SK-N-SH treated with all-trans-retinoic acid at 6 μM for 48 hours (cell line): Measurements from ENCODE around the gene MED29.

Source experiments
- ATAC-seq: fragments of 200-7000 bp; cut with Tn5 transposase; 3 replicates; pipeline ENCODE4 v1.9.1; 2020; ENCODE audit warnings: mild to moderate bottlenecking, moderate library complexity
- ARNTL ChIP-seq: fragments of 450-650 bp; formaldehyde crosslinking; IDR thresholded peaks from 2 replicates; pipeline ENCODE4 v1.5.0; 2020; ENCODE audit warnings: low read depth, mild to moderate bottlenecking, moderate library complexity, borderline replicate concordance
- BACH2 ChIP-seq: fragments of 250-450 bp; sonication (Bioruptor Pico); IDR thresholded peaks from 2 replicates; pipeline ENCODE4 v1.9.0; 2021; ENCODE audit warnings: mild to moderate bottlenecking, borderline replicate concordance
- CSDC2 ChIP-seq: fragments of 250-450 bp; sonication (Bioruptor Pico); IDR thresholded peaks from 2 replicates; pipeline ENCODE4 v1.5.0; 2020; ENCODE audit warnings: mild to moderate bottlenecking, moderate library complexity
- ESRRG ChIP-seq: fragments of 250-450 bp; sonication (Bioruptor Pico); IDR thresholded peaks from 2 replicates; pipeline ENCODE4 v1.6.1; 2021; ENCODE audit warnings: mild to moderate bottlenecking
- GLIS3 ChIP-seq: fragments of 250-450 bp; sonication (Bioruptor Pico); IDR thresholded peaks from 2 replicates; pipeline ENCODE4 v1.5.0; 2020; ENCODE audit warnings: mild to moderate bottlenecking, moderate library complexity
- ISL1 ChIP-seq: fragments of 250-450 bp; sonication (Bioruptor Pico); IDR thresholded peaks from 2 replicates; pipeline ENCODE4 v2.1.2; 2022; ENCODE audit warnings: mild to moderate bottlenecking, moderate library complexity
- PPARA ChIP-seq: fragments of 250-450 bp; sonication (Bioruptor Pico); IDR thresholded peaks from 2 replicates; pipeline ENCODE4 v1.5.0; 2020; ENCODE audit warnings: mild to moderate bottlenecking, borderline replicate concordance
- RARB ChIP-seq: fragments of 250-450 bp; sonication (Bioruptor Pico); IDR thresholded peaks from 2 replicates; pipeline ENCODE4 v1.8.0; 2021; ENCODE audit warnings: mild to moderate bottlenecking, moderate library complexity
- SNAI2 ChIP-seq: fragments of 250-450 bp; sonication (Bioruptor Pico); IDR thresholded peaks from 2 replicates; pipeline ENCODE4 v1.5.0; 2020; ENCODE audit warnings: mild to moderate bottlenecking, moderate library complexity
- ZC3H10 ChIP-seq: fragments of 250-450 bp; sonication (Bioruptor Pico); IDR thresholded peaks from 2 replicates; pipeline ENCODE4 v1.5.1; 2021; ENCODE audit warnings: mild to moderate bottlenecking, moderate library complexity
- ZFP3 ChIP-seq: fragments of 250-450 bp; sonication (Bioruptor Pico); IDR thresholded peaks from 2 replicates; pipeline ENCODE4 v1.5.0; 2020; ENCODE audit warnings: mild to moderate bottlenecking, moderate library complexity
- ZFP30 ChIP-seq: fragments of 450-650 bp; formaldehyde crosslinking; IDR thresholded peaks from 2 replicates; pipeline ENCODE4 v1.5.0; 2022; ENCODE audit warnings: mild to moderate bottlenecking, moderate library complexity
- ZNF70 ChIP-seq: fragments of 450-650 bp; formaldehyde crosslinking; IDR thresholded peaks from 2 replicates; pipeline ENCODE4 v1.5.0; 2020; ENCODE audit warnings: mild to moderate bottlenecking, moderate library complexity
- TF ChIP-seq, protein P1 (sequence below): fragments of 250-450 bp; sonication (Bioruptor Pico); IDR thresholded peaks from 2 replicates; pipeline ENCODE4 v1.8.0; 2020; ENCODE audit warnings: mild to moderate bottlenecking, moderate library complexity, borderline replicate concordance
- TF ChIP-seq, protein P2 (sequence below): fragments of 250-450 bp; sonication (Bioruptor Pico); IDR thresholded peaks from 2 replicates; pipeline ENCODE4 v1.8.0; 2021; ENCODE audit warnings: low read depth, mild to moderate bottlenecking, moderate library complexity, borderline replicate concordance
- TF ChIP-seq, protein P3 (sequence below): fragments of 250-450 bp; sonication (Bioruptor Pico); IDR thresholded peaks from 2 replicates; pipeline ENCODE4 v1.5.1; 2020; ENCODE audit warnings: low read depth, mild to moderate bottlenecking, moderate library complexity
- TF ChIP-seq, protein P4 (sequence below): fragments of 250-450 bp; sonication (Bioruptor Pico); IDR thresholded peaks from 2 replicates; pipeline ENCODE4 v1.5.0; 2020; ENCODE audit warnings: mild to moderate bottlenecking, moderate library complexity

MED29 gene

DNA sequence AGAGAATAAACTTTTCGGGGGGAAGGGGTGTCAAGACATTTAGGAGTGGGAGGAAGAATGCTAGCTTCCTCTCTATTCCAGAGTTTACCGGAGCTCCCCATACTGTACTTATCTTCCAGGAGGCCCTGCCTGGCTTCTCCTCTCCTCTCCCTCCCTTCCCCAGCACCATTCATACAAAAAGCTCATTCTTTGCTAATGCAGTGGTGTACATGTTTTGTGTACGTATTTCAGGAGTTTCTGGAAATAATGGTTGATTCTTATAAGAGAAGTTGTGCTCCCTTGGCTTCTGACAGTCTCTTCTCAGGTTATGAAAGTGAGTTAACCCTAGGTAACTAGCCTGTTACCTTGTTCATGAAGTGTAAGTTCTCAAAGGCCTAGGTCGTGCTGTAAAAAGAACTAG is 41.9 kb upstream of the MED29 start (continued):
- TF ChIP-seq, protein P1, sequence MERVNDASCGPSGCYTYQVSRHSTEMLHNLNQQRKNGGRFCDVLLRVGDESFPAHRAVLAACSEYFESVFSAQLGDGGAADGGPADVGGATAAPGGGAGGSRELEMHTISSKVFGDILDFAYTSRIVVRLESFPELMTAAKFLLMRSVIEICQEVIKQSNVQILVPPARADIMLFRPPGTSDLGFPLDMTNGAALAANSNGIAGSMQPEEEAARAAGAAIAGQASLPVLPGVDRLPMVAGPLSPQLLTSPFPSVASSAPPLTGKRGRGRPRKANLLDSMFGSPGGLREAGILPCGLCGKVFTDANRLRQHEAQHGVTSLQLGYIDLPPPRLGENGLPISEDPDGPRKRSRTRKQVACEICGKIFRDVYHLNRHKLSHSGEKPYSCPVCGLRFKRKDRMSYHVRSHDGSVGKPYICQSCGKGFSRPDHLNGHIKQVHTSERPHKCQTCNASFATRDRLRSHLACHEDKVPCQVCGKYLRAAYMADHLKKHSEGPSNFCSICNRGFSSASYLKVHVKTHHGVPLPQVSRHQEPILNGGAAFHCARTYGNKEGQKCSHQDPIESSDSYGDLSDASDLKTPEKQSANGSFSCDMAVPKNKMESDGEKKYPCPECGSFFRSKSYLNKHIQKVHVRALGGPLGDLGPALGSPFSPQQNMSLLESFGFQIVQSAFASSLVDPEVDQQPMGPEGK (CRISPR knock-in tag), result no peak
- TF ChIP-seq ISL1 (CRISPR knock-in tag), result no peak

DNA sequence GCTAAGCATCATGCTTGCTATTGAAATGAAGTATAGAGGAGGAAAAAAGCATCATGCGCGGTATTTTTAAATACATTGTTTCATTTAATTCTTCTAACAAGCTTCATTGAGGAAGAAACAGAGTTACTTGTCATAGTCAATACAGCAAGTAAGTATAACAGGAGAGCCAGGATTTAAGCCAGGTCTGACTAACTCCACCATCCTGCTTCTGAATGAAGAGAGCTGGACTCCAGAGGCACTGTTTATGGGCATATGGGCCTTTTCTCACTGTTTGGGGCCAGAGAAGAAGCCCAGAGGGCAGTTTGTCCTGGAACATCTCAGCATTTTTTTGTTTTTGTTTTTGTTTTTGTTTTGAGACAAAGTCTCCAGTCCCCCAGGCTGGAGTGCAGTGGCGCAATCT is 41.0 kb upstream of the MED29 start:
- ATAC-seq, result no peak

DNA sequence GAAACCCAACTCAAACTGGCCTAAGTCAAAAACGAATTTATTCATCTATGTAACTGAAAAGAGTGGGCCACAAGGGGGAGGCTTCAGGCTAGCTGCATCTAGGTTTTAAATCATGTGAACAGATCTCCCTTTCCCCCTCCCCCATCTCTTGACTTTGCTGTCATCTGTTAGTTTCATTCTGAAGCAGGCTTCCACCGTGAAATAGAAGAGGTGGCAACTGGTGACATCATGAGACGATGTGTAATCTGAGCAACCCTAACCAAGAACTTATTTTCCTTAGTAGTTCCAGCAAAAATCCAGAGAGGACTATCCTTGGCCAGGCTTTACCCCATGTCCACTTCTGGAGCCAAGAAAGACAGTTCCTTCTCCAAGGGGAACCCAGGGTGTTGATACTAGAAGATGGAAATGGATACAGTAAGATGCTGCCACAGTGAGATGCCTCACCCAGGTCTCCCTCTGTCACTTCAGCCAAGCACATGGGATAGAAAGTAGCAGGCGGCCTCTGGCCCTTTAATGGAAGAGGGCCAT is 39.6 kb upstream of the MED29 start:
- no peak for TF ChIP-seq ZFP3 (CRISPR knock-in tag)
- TF ChIP-seq GLIS3 (CRISPR knock-in tag), result no peak
- TF ChIP-seq ZNF70 (CRISPR knock-in tag), result no peak
- TF ChIP-seq CSDC2 (CRISPR knock-in tag), result no peak
- no peak for TF ChIP-seq ZFP30
- TF ChIP-seq ZC3H10 (CRISPR knock-in tag), result no peak
- TF ChIP-seq, protein P2, sequence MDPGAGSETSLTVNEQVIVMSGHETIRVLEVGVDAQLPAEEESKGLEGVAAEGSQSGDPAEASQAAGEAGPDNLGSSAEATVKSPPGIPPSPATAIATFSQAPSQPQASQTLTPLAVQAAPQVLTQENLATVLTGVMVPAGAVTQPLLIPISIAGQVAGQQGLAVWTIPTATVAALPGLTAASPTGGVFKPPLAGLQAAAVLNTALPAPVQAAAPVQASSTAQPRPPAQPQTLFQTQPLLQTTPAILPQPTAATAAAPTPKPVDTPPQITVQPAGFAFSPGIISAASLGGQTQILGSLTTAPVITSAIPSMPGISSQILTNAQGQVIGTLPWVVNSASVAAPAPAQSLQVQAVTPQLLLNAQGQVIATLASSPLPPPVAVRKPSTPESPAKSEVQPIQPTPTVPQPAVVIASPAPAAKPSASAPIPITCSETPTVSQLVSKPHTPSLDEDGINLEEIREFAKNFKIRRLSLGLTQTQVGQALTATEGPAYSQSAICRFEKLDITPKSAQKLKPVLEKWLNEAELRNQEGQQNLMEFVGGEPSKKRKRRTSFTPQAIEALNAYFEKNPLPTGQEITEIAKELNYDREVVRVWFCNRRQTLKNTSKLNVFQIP (CRISPR knock-in tag), result no peak
- no peak for TF ChIP-seq SNAI2 (CRISPR knock-in tag)
- TF ChIP-seq, protein P1 (CRISPR knock-in tag), result no peak
- no peak for TF ChIP-seq BACH2
- no peak for TF ChIP-seq PPARA
- ATAC-seq, result no peak

More for the DNA sequence above, 41.0 kb upstream of the MED29 start:
- no peak for TF ChIP-seq PPARA
- no peak for TF ChIP-seq RARB (CRISPR knock-in tag)
- TF ChIP-seq, protein P3, sequence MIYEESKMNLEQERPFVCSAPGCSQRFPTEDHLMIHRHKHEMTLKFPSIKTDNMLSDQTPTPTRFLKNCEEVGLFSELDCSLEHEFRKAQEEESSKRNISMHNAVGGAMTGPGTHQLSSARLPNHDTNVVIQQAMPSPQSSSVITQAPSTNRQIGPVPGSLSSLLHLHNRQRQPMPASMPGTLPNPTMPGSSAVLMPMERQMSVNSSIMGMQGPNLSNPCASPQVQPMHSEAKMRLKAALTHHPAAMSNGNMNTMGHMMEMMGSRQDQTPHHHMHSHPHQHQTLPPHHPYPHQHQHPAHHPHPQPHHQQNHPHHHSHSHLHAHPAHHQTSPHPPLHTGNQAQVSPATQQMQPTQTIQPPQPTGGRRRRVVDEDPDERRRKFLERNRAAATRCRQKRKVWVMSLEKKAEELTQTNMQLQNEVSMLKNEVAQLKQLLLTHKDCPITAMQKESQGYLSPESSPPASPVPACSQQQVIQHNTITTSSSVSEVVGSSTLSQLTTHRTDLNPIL, result no peak
- TF ChIP-seq ARNTL (CRISPR knock-in tag), result no peak
- TF ChIP-seq, protein P4, sequence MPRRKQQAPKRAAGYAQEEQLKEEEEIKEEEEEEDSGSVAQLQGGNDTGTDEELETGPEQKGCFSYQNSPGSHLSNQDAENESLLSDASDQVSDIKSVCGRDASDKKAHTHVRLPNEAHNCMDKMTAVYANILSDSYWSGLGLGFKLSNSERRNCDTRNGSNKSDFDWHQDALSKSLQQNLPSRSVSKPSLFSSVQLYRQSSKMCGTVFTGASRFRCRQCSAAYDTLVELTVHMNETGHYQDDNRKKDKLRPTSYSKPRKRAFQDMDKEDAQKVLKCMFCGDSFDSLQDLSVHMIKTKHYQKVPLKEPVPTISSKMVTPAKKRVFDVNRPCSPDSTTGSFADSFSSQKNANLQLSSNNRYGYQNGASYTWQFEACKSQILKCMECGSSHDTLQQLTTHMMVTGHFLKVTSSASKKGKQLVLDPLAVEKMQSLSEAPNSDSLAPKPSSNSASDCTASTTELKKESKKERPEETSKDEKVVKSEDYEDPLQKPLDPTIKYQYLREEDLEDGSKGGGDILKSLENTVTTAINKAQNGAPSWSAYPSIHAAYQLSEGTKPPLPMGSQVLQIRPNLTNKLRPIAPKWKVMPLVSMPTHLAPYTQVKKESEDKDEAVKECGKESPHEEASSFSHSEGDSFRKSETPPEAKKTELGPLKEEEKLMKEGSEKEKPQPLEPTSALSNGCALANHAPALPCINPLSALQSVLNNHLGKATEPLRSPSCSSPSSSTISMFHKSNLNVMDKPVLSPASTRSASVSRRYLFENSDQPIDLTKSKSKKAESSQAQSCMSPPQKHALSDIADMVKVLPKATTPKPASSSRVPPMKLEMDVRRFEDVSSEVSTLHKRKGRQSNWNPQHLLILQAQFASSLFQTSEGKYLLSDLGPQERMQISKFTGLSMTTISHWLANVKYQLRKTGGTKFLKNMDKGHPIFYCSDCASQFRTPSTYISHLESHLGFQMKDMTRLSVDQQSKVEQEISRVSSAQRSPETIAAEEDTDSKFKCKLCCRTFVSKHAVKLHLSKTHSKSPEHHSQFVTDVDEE, result no peak
- no peak for TF ChIP-seq ESRRG (CRISPR knock-in tag)
- TF ChIP-seq, protein P1 (CRISPR knock-in tag), result no peak
